ENCODE data around the gene CAMTA1.

- TF ChIP-seq POLR2A (IDR thresholded peaks at IDR 0.05) (no peak), POLR2AphosphoS5 (IDR thresholded peaks at IDR 0.05) (no peak)
Measured at GRCh38 chr1:7520496-7520895, 735.2 kb downstream of the CAMTA1 start.

Measured in stomach (tissue), 4 donors.